Neural cell (in vitro differentiated cells): ENCODE results near the gene AGBL3. TPM values are rescaled to one million over a fixed set of nuclear protein-coding genes. Genes with fewer than 3 reads are reported as not detected.
"Not testable (repeated sequence)": the region's sequence is repeated elsewhere in the genome, so short reads cannot be mapped to it uniquely, and the experiment has no call there.

Experiments
- H2AFZ ChIP-seq: fragments of 200-600, 300-800 bp; sonication (generic), shearing (Covaris generic); 2 replicates; pipeline ENCODE4 v1.6.0; 2014; ENCODE audit warnings: low read depth, mild to moderate bottlenecking, antibody characterized with exemption, low read length, moderate library complexity
- H3F3A ChIP-seq: fragments of 200-600 bp; shearing (Covaris generic); 2 replicates; pipeline ENCODE4 v1.6.1; 2016; ENCODE audit warnings: mild to moderate bottlenecking, moderate library complexity, mixed read lengths, antibody characterized with exemption, low read length; ENCODE audit not compliant: insufficient read depth, poor library complexity, severe bottlenecking
- H3K27ac ChIP-seq: fragments of 200-600, 300-800 bp; sonication (generic), shearing (Covaris generic); 2 replicates; pipeline ENCODE4 v1.5.1; 2014; ENCODE audit warnings: mild to moderate bottlenecking, low read length, moderate library complexity
- H3K27me3 ChIP-seq: fragments of 300-800, 200-600 bp; sonication (generic), shearing (Covaris generic); 2 replicates; pipeline ENCODE4 v1.6.0; 2014; ENCODE audit warnings: mild to moderate bottlenecking, low read depth, low read length, moderate library complexity; ENCODE audit not compliant: insufficient read depth
- H3K36me3 ChIP-seq: fragments of 300-800, 200-600 bp; sonication (generic), shearing (Covaris generic); 2 replicates; pipeline ENCODE4 v1.5.1; 2014; ENCODE audit warnings: mild to moderate bottlenecking, antibody characterized with exemption, low read length, moderate library complexity; ENCODE audit not compliant: insufficient read depth
- H3K4me2 ChIP-seq: fragments of 300-800, 200-600 bp; sonication (generic), shearing (Covaris generic); 2 replicates; pipeline ENCODE4 v1.6.0; 2014; ENCODE audit warnings: mild to moderate bottlenecking, low read length
- H3K4me3 ChIP-seq: fragments of 300-800, 200-600 bp; sonication (generic), shearing (Covaris generic); 2 replicates; pipeline ENCODE4 v1.5.1; 2014; ENCODE audit warnings: mild to moderate bottlenecking, low read length, moderate library complexity
- H3K79me2 ChIP-seq: fragments of 200-600 bp; shearing (Covaris generic); replicated peaks from 2 replicates; pipeline ENCODE4 v1.6.0; 2014; ENCODE audit warnings: mild to moderate bottlenecking, low read length, moderate library complexity; ENCODE audit not compliant: insufficient read depth
- H3K9ac ChIP-seq: fragments of 300-800, 200-600 bp; sonication (generic), shearing (Covaris generic); 2 replicates; pipeline ENCODE4 v1.6.1; 2016; ENCODE audit warnings: mild to moderate bottlenecking, low read length, mixed read lengths
- H3K9me2 ChIP-seq: fragments of 200-600 bp; shearing (Covaris generic); 2 replicates; pipeline ENCODE4 v1.6.1; 2016; ENCODE audit warnings: mild to moderate bottlenecking, low read length, mixed read lengths; ENCODE audit not compliant: insufficient read depth
- H3K9me3 ChIP-seq: fragments of 200-600, 300-800 bp; sonication (generic), shearing (Covaris generic); 2 replicates; pipeline ENCODE4 v1.6.1; 2016; ENCODE audit warnings: mild to moderate bottlenecking, mixed run types, low read length, moderate library complexity, mixed read lengths
- H4K20me1 ChIP-seq: fragments of 200-600 bp; shearing (Covaris generic); 2 replicates; pipeline ENCODE4 v1.6.1; 2016; ENCODE audit warnings: mild to moderate bottlenecking, mixed run types; ENCODE audit not compliant: insufficient read depth
- CTCF ChIP-seq: fragments of 450-650 bp; IDR thresholded peaks from 2 replicates; pipeline ENCODE4 v1.5.1; 2014; ENCODE audit warnings: antibody characterized with exemption, mild to moderate bottlenecking, moderate library complexity; ENCODE audit not compliant: poor library complexity, severe bottlenecking
- EP300 ChIP-seq: fragments of 450-650 bp; conservative IDR thresholded peaks from 2 replicates; pipeline ENCODE4 v1.6.1; 2014; ENCODE audit warnings: antibody characterized with exemption, mild to moderate bottlenecking, moderate library complexity; ENCODE audit not compliant: poor library complexity, severe bottlenecking
- EZH2 ChIP-seq: fragments of 200-600, 300-800 bp; shearing (Covaris generic), sonication (generic); IDR thresholded peaks from 2 replicates; pipeline ENCODE4 v1.6.1; 2014; ENCODE audit warnings: antibody characterized with exemption, low read length, borderline replicate concordance, mild to moderate bottlenecking; ENCODE audit not compliant: insufficient read depth, poor library complexity, severe bottlenecking
- MXI1 ChIP-seq: fragments of 450-650 bp; conservative IDR thresholded peaks from 2 replicates; pipeline ENCODE4 v1.6.1; 2014; ENCODE audit warnings: antibody characterized with exemption, mild to moderate bottlenecking; ENCODE audit not compliant: poor library complexity, severe bottlenecking
- POLR2AphosphoS5 ChIP-seq: IDR thresholded peaks from 2 replicates; pipeline ENCODE4 v1.6.1; 2012
- RAD21 ChIP-seq: fragments of 450-650 bp; conservative IDR thresholded peaks from 2 replicates; pipeline ENCODE4 v1.6.1; 2014; ENCODE audit warnings: antibody characterized with exemption, mild to moderate bottlenecking, moderate library complexity
- REST ChIP-seq: IDR thresholded peaks from 2 replicates; pipeline ENCODE4 v1.6.1; 2012; ENCODE audit warnings: borderline replicate concordance
- SMC3 ChIP-seq: fragments of 450-650 bp; conservative IDR thresholded peaks from 2 replicates; pipeline ENCODE4 v1.6.1; 2014; ENCODE audit warnings: antibody characterized with exemption, mild to moderate bottlenecking, moderate library complexity; ENCODE audit not compliant: poor library complexity
- TAF1 ChIP-seq: IDR thresholded peaks from 2 replicates; pipeline ENCODE4 v1.6.1; 2012; ENCODE audit warnings: low read depth
- polyA plus RNA-seq: library from polyadenylated mRNA; depleted of rRNA; stranded (reverse); fragments of >200 nt; gene quantifications from 2 replicates; pipeline ENCODE4 v1.2.3, GENCODE V29; 2014

Gene AGBL3
- polyA plus RNA-seq, 1 donor from 2014 or later = 9.5 TPM

- Histone ChIP-seq H3K9me3 (no peaks in the 10 kb centered on the region), H2AFZ (no peak overlapping the region), H3K4me3 (no peak overlapping the region), H3K4me2 (no peak overlapping the region), H3K27ac (no peak overlapping the region), H3K27me3 (no peaks in the 10 kb centered on the region), H3K9ac (no peak overlapping the region), H3F3A (no peaks in the 10 kb centered on the region), H3K9me2 (no peaks in the 10 kb centered on the region), H3K36me3 (no peaks in the 10 kb centered on the region), H4K20me1 (no peaks in the 10 kb centered on the region), H3K79me2 (no peaks in the 10 kb centered on the region)
- TF ChIP-seq EP300 = no peak
- TF ChIP-seq EZH2 = no peak
- no peak for TF ChIP-seq SMC3
- no peak for TF ChIP-seq RAD21
- TF ChIP-seq POLR2AphosphoS5 = no peak
- TF ChIP-seq REST = no peak
- TF ChIP-seq TAF1 = no peak
- TF ChIP-seq CTCF = no peak
- TF ChIP-seq MXI1 = no peak
These were observed 19.6 kb upstream of the AGBL3 start for GRCh38 chr7:134966691-134967090.

- TF ChIP-seq TAF1 = no peak
- no peak for TF ChIP-seq CTCF
- TF ChIP-seq EP300 = peak; percentile 76
- TF ChIP-seq POLR2AphosphoS5 = peak; percentile 44
- H3F3A ChIP-seq = no peaks in the 10 kb centered on the region
- H3K27ac ChIP-seq = no peak overlapping the region
- H4K20me1 ChIP-seq = no peaks in the 10 kb centered on the region
- no peaks in the 10 kb centered on the region for H3K36me3 ChIP-seq
- H3K4me3 ChIP-seq = no peak overlapping the region
- H3K9me3 ChIP-seq = no peaks in the 10 kb centered on the region
- H3K9ac ChIP-seq = no peak overlapping the region
- no peak overlapping the region for H2AFZ ChIP-seq
- H3K79me2 ChIP-seq = no peaks in the 10 kb centered on the region
- no peaks in the 10 kb centered on the region for H3K9me2 ChIP-seq
- H3K27me3 ChIP-seq = no peaks in the 10 kb centered on the region
- no peak overlapping the region for H3K4me2 ChIP-seq
These were observed 18.2 kb upstream of the AGBL3 start for GRCh38 chr7:134968110-134968509.

- H2AFZ ChIP-seq, H3K27me3 ChIP-seq, H3K4me2 ChIP-seq, H3K4me3 ChIP-seq, H3K9me3 ChIP-seq, H3K79me2 ChIP-seq, H3K9me2 ChIP-seq, H3K36me3 ChIP-seq, H4K20me1 ChIP-seq, H3K27ac ChIP-seq, H3K9ac ChIP-seq, H3F3A ChIP-seq: not testable (repeated sequence)
These were observed 4.7 kb upstream of the AGBL3 start for GRCh38 chr7:134981645-134982044.
